ENCODE measurements around the gene CSTPP1.
"Not testable (repeated sequence)": the region's sequence is repeated elsewhere in the genome, so short reads cannot be mapped to it uniquely, and the experiment has no call there.

The CSTPP1 gene

DNA sequence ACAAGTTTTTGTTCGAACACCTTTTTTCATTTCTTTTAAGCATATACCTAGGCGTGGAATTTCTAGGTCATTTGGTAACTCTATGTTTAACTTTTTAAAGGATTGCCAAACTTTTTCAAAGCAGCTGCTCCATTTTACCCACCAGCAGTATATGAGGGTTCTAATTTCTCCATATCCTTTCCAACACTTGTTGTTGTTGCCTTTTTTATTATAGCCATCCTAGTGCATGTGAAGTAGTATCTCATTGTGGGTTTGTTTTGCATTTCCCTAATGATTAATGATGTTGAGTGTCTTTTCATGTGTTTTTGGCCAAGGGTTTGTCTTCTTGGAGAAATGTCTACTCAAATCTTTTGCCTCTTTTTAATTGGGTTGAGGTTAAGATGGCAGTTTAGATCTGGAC is 24.5 kb downstream of the CSTPP1 start:
- no peak for DNase-seq

DNA sequence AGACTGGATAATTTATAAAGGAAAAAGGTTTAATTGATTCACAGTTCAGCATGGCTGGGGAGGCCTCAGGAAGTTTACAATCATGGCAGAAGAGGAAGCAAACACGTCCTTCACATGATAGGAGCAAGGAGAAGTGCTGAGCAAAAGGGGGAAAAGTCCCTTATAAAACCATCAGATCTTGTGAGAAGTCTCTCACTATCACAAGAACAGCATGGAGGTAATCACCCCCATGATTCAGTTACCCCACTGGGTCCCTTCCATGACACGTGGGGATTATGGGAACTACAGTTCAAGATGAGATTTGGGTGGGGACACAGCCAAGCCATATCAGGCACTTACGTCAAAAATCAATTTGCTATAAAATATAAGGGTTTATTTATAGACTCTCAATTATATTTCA is 25.3 kb downstream of the CSTPP1 start:
- DNase-seq, result not testable (repeated sequence)

DNA sequence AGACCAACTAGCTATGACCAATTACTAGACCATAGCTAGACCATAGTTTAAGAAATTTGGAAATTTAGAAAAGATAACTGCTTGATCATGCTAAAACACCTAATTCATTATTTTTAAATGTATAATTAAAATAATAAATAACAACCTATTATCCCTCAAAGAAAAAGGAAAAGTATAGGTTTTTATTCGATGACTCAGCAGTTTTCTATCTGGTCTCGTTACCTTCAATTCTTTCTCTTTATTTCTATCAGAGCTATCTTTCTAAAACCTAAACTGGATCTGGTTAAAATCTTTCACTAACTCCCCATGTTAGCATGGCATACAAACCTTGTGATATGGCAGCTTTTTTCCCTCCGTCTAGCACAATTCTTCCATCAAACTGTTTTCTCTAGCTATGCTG is 27.3 kb downstream of the CSTPP1 start:
- DNase-seq, result no peak

DNA sequence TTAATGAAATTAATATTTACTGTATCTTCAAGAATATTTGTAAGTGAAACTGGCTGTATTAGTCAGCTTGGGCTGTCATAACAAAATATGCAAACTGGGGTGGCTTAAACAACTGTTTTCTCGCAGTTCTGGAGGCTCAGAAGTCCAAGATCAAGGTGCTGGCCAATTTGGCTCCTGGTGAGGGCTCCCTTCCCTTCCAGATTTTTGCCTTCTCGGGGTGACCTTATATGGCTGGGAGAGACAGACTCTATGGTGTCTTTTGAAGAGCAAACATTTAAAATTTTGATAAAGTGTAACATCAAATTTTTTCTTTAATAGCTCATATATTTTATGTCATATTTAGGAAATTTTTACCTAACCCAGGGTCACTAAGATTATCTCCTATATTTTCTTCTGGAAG is 30.2 kb downstream of the CSTPP1 start:
- DNase-seq, result no peak

DNA sequence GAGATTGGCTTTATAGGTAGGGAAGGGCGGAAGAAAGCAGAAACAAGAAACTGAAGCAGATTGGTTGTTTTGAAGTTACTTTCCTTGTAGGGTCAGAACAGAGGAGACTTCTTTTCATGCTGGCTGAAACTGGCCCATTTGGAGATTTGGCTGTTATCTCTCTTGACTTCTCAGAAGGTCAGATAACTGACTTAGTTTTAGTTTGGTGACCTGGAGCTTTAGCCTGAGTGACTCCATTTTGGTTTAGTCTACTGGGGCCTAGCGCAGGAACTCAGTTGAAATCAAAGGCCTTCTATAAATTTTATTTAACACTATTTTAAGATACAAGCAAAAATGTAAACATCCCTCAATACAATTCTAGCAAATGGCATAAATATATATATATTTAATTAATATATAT is 31.4 kb downstream of the CSTPP1 start:
- DNase-seq, result no peak

DNA sequence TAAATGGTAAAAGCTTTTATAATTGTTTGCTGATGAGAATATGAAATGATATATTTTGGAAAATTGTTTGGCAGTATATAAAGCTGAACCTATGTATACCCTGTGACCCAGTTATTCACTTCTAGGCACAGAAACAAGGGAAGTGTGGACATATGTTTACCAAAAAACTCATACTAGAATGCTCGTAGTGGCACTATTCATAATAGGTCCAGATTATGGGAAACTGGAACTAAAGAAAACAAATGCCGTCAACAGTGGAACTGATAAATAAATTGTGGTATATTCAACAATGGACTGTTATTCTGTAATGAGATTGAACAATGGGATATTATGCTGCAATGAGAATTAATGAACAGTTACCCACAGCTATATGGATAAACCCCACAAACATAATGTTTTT is 32.8 kb downstream of the CSTPP1 start:
- DNase-seq, result no peak

DNA sequence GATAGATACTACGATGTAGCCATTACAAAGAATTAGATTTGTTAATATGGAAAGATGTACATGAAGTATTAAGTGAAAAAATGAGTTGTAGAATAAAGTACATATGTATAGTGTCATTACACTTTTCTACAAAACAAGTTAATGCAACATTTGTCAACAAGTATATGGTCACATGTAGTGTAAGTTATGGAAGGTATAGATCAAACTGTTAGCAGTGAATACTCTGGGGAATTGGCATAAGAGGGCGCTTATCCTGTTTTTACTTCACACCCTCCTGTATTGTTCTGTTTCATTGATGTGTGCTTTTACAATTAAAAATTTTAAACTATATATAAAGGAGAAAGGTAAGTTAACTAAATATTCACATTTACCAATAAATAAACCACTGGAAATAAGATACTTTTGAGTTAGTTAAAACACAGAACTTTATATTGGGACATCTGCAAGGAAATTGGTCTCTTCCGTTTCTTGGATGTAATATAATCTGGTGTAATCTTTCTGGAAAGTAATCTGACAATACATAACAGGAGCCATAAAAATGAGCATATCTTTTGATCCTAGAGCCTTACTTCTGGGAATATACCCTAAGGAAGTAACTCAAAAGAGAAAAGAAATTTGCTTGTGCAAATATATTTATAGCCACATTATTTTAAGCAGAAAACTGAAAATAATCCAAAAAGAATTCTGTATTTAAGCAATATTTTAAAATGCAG is 34.5 kb downstream of the CSTPP1 start:
- DNase-seq, result no peak

DNA sequence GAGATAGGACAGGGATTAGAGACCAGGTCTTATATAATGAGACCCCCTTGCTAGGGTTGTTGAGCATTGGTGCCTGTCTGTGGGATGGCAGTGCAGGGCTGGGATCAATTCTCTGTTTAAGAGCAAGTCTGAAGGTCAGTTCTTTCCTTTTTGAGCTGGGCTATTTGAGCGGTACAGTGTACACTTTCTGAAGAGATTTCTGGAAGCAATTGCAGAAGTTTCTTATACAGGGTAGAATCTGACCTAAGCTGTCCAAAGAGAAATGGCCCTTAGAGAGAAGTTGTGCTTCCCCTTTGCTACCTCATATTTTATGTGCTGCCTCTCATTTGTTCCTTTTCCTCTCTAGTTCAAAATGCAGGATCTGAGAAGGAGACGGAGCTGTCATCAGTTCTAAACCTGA is 35.8 kb downstream of the CSTPP1 start:
- DNase-seq, result no peak

DNA sequence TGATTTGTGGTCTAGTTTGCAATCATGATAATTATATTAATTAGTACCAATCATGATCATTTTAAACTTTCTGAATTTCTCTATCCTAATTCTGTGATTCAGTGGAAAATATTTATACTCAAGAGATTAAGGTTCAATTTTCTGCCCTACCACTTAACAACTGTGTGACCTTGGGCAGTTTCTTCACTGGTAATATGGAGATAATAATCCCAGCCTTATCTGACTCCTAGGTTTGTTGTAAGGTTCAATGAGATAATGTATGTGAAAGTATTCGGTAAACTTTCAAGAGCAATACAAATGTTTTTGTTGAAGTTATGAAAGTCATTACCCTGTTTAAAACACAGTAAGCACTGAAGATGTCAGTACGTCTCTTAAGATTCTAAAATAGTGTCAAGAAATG is 36.3 kb downstream of the CSTPP1 start:
- DNase-seq, result no peak

DNA sequence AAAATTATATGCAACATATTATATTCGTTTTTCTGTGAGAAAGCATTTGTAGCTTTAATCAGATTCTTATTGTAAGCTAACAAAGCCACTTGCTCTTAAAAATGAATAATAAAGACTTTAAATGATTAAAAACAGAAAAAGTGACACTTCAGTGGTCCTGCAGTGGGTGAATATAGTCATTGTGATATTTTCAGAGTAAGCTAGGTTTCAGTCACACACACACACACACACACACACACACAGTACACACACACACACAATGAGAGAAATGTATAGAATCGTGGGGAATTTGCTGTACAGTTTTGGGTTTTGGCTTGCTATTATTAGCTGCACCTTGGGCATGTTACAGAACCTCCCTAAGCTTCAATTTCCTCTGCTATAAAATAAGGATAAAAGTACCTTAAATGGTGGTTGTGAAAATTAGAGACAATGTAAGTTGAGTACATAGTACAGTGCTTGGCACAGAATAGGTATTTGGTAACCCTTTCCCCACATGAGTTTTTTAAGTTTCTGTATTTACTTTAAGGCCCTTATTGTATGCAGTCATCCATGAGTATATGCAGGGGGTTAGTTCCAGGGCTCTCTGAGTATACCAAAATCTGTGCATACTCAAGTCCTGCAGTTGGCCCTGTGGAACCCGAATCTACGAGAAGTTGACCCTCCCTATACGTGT is 39.8 kb downstream of the CSTPP1 start:
- no peak for DNase-seq

DNA sequence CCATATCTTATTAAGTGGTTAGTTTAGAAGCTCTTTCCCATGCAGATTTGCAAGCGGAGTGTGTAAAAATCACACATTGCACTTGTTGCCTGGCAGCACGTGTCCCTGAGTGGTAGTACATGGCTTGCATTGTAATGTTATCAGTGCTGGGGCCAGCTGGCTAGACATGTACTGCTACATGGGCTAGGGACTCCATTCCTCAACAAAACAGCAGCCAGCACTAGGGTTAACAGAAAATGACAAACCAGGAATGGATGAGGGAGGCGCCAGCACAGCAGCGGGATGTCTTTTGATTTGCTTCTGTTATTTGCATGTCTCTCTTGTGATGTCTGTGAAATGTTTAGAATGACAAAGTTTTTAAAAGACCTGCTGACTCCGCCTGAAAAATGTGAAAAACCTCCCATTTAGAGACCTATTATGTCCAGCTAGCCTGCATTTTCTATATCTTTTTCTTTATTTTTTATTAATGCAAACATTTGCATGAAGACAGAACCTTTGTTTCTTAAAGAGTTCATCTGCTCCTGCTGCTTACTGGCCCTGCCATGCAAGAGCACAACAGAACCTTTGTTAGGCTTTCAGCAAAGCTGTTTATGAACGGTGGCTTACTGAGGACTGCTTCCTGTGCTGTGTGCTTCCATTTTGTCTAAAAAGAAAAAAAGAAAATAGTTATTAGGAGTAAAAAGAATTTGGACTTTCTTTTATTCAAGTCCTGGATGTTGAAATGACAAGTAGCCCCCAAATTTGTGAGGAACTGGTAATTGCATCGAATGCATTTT is 40.7 kb downstream of the CSTPP1 start:
- DNase-seq, result no peak

DNA sequence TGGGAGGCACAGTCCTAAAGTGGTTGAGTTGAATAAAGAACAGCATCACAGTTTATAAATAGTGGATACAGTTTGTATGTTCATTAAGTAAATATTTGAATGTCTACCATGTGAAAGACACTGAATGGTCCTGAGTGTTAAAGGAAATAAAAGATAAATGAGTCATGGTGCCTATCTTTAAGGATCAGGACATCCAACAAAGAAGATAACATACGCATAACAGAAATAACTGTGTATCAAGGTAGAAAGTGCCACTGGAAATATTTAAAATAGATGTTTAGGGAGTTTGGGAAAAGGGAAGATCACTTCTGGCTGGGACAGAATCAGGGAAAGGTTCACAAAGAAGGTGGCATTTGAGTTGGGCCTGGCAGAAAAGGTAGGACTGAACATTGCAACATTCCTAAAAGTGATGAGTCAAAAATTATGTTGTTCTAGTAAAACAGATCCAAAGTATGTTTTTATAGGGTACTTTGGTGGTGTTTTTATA is 41.5 kb downstream of the CSTPP1 start:
- no peak for DNase-seq

DNA sequence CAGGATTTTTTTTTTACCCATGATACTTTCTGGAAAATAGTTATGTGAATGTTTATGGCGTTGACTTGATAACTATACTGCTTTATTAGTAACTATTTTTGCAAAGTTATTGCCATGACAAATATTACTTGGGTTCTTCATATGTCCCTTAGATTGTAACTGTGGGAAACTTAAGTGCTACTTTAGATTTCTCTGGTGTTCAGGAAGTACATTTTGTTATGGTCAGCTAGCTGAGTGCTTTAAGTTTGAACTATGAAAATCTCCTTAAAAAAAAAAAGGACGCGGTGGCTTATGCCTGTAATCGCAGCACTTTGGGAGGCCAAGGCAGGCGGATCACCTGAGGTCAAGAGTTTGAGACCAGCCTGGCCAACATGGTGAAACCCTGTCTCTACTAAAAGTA is 42.8 kb downstream of the CSTPP1 start:
- no peak for DNase-seq

DNA sequence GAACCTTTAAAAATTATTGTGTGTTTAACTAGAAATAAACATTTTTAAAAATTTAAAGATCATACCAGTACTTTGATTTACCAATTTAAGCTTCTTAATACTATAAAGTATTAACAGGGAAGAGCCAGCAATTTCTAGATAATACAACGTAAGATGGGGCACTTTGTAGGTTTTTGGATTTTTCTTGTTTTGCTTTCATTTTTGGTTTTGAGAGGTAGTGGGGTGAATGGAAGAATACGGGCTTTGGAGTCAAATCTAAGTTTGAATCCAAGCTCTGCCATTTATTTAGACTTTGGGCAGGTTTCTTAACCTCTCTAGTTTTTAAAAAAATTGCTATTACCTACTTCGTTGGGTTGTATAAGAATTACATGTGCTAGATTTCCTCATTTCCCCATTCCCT is 44.9 kb downstream of the CSTPP1 start:
- no peak for DNase-seq

DNA sequence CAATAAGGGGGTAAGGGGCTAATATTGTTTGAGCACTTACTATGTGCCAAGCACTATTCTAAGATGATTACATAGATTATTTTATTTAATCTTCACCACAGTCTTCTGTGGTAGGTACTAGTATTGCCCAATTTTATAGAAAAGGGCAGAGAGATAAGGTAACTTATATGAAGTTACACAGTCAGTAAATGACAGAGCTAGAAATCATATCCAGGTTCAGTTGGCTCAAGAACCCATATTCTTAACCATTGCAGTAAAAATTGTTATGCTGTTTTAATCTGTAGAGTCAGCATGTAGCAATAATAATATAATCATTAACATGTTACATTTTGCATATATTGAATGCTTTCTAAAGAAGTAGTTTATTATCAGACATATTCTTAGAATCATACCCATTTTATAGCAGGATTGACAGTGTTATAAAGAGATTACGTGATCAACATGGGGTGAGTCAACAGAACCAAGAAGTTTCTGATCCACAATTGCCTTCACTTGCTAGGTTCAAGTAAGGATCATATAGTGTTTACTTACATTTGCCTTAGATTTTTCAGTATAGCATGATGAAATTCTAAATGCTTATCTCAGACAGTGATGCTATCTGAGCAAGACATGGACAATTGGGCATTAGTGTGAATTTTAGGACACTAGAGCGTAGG is 46.4 kb downstream of the CSTPP1 start:
- no peak for DNase-seq

DNA sequence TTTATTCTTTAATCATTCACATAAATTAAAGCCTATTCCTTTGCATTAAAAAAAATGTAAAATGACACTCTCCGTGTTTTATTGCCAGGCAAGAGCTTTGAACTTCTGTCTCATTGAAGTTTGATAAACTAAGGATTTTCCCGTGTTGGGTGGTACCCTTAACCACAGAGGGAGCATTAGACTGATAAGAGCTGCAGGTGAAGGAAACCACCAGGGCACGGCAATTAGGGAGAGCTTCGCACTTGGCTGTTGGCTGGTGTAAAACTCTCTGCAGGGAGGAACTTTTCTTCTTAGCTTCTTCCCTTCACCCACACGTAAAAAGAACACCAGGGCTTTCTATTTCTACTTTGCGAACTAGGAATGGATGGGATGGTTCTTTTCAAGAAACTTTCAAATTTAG is 47.0 kb downstream of the CSTPP1 start:
- no peak for DNase-seq

DNA sequence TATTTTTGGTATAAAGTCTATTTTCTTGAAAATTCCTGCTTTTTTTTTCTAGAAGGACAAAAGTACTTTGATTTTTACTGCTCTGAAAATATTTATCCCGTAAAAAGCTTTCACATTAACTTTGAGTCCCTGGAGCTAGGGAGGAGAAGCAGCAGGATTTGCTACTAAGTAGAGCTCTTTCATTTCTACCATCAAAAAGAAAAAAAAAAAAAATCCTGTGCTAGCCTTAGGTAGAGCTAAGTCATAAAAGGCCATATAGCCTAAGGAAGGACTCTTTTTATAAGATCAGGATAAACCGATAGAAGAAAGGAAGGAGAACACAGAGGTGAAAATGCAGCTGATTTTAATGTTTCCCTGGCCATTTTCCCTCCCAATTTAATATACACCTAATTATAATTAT is 48.0 kb downstream of the CSTPP1 start:
- no peak for DNase-seq

DNA sequence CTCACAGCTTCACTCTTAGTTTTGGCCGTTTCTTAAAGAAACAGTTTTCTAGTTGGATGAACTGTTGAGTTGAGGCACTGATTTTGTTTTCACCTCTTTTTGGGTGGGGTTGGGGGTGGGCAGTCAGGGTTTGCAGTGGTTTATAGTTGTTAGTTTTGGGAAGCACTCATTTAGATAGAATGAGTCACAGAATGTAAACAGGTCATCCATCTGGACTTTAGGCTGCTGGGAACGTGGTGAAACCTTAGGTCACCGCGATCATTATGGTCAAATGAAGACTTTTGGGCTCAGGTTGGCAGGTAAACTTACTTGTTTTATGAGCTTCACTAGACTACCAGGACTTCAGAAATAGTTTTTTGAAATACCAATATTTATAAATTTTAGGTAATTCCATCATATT is 48.4 kb downstream of the CSTPP1 start:
- DNase-seq, result no peak

DNA sequence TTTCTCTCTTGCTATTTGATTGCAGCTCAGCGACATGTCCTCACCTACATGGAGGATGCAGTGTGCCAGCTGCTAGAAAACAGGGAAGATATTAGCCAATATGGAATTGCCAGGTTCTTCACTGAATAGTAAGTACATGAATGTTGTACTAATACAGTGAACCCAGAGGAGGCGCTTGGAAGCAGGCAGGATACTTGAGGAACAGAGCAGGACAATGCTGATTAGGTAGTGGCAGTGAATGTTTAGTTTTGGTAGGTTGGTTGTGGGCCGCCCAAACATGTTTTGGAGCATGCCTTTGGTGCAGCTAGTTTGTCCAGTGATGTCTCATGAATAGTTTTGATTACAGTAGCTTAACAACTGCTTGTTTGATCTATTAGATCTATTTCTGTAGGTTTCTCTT is 50.6 kb downstream of the CSTPP1 start:
- no peak for DNase-seq

DNA sequence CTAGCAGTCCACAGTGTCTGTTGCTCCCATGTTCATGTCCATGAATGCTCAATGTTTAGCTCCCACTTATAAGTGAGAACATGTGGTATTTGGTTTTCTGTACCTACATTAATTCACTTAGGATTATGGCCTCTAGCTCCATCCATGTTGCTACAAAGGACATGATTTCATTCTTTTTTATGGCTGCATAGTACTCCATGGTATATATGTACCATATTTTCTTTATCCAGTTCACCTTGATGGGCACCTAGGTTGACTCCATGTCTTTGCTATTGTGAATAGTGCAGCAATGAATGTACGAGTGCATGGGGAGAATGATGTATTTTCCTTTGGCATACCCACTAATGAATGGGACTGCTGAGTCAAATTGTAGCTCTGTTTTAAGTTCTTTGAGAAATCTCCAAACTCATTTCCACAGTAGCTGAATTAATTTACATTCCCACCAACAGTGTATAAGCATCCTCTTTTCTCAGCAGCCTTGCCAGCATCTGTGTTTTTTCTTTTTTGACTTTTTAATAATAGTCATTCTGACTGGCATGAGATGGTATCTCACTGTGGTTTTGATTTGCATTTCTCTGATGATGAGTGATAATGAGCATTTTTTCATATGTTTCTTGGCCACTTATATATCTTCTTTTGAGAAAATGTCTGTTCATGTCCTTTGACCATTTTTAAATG is 53.4 kb downstream of the CSTPP1 start:
- DNase-seq, result not testable (repeated sequence)

DNA sequence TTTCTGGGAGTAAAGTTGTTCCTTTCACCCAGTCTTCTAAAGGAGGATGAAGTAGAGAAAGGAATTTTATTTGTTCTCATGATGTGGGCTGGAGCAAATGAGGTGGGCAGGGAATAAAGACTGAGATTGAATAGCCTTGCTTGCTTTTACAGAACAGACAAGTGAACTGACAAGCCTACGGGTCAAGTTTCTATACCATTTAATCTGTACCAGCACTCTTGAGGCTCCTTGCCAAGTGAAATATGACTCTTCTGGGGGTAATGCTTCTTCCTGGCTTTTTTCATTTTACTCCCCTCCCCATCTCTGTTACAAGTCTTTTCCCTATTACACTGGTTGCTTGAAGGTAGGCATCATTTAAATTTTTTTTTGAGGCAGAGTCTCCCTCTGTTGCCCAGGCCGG is 54.8 kb downstream of the CSTPP1 start:
- DNase-seq, result no peak

DNA sequence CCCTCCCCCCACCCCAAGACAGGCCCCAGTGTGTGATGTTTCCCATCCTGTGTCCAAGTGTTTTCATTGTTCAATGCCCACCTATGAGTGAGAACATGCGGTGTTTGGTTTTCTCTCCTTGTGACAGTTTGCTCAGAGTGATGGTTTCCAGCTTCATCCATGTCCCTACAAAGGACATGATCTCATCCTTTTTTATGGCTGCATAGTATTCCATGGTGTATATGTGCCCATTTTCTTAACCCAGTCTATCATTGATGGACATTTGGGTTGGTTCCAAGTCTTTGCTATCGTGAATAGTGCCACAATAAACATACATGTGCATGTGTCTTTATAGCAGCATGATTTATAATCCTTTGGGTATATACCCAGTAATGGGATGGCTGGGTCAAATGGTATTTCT is 55.8 kb downstream of the CSTPP1 start:
- DNase-seq, result not testable (repeated sequence)

DNA sequence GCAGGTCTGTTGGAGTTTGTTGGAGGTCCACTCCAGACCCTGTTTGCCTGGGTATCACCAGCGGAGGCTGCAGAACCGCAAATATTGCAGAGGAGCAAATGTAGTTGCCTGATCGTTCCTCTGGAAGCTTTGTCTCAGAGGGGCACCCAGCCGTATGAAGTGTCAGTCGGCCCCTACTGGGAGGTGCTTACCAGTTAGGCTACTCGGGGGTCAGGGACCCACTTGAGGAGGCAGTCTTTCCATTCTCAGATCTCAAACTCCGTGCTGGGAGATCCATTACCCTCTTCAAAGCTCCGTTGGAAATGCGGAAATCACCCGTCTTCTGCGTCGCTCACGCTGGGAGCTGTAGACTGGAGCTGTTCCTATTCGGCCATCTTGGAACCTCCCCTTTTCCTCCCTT is 61.2 kb downstream of the CSTPP1 start:
- not testable (repeated sequence) for DNase-seq

All from CD4-positive, alpha-beta T cell treated with Interleukin-15 for 1 hour (primary cell).